Activated T-cell treated with anti-CD3 and anti-CD28 coated beads for 48 hours (primary cell): ENCODE measurements around the gene C3orf18.
A peak's percentile ranks its signal among the peaks of the same experiment; 100 is the strongest.

Experiments
- DNase-seq: peaks from one replicate; pipeline ENCODE4 v3.0.0-alpha.2; 2020; ENCODE audit warnings: low read depth

Gene C3orf18

GRCh38 chr3:50567386-50568167, at the start of gene C3orf18:
Gene C3orf18, minus strand, starts transcription at chr3:50567747. Its CDS starts 2,048 bp downstream, at chr3:50565699.
- peak; percentile 96 for DNase-seq

GRCh38 chr3:50616770-50617095, 49.2 kb upstream of the C3orf18 start:
- peak; percentile 95 for DNase-seq

GRCh38 chr3:50616003-50616769, 48.6 kb upstream of the C3orf18 start:
- DNase-seq: peak; percentile 79

GRCh38 chr3:50615190-50615589, 47.6 kb upstream of the C3orf18 start:
- no peak for DNase-seq

GRCh38 chr3:50612970-50613846, 45.7 kb upstream of the C3orf18 start:
- DNase-seq: no peak

- DNase-seq: no peak
These were observed 44.8 kb upstream of the C3orf18 start for GRCh38 chr3:50612234-50612882.

- DNase-seq: peak; percentile 98
These were observed 44.1 kb upstream of the C3orf18 start, which contains the start of gene CISH for GRCh38 chr3:50611464-50612233. Gene CISH, minus strand, starts transcription at chr3:50611774. Its CDS starts 124 bp downstream, at chr3:50611650.

- no peak for DNase-seq
These were observed 43.5 kb upstream of the C3orf18 start for GRCh38 chr3:50610992-50611463.

GRCh38 chr3:50610181-50610971, 42.8 kb upstream of the C3orf18 start:
- no peak for DNase-seq

- no peak for DNase-seq
These were observed 42.2 kb upstream of the C3orf18 start for GRCh38 chr3:50609763-50610085.

- no peak for DNase-seq
These were observed 41.7 kb upstream of the C3orf18 start for GRCh38 chr3:50609071-50609762.

- DNase-seq: no peak
These were observed 40.7 kb upstream of the C3orf18 start for GRCh38 chr3:50608278-50608677.

GRCh38 chr3:50607271-50608091, 39.9 kb upstream of the C3orf18 start:
- no peak for DNase-seq

- DNase-seq: no peak
These were observed 39.0 kb upstream of the C3orf18 start for GRCh38 chr3:50606596-50606995.

- DNase-seq: no peak
These were observed 38.4 kb upstream of the C3orf18 start for GRCh38 chr3:50605901-50606326.

GRCh38 chr3:50604628-50605588, 37.4 kb upstream of the C3orf18 start:
- no peak for DNase-seq

GRCh38 chr3:50604110-50604621, 36.6 kb upstream of the C3orf18 start:
- DNase-seq: no peak
